22Rv1 (cell line): ENCODE data around the gene CFAP206.

Experiments used
- H3K27ac ChIP-seq: fragments of 450-650 bp; 2 replicates; pipeline ENCODE4 v1.5.1; 2017
- ZFX ChIP-seq: fragments of 450-650 bp; IDR thresholded peaks from 2 replicates; pipeline ENCODE4 v1.6.1; 2017; ENCODE audit warnings: antibody characterized with exemption, borderline replicate concordance
- TF ChIP-seq, protein P1 (sequence below): fragments of 450-650 bp; IDR thresholded peaks from 2 replicates; pipeline ENCODE4 v1.5.1; 2017; ENCODE audit warnings: mild to moderate bottlenecking

The CFAP206 gene

DNA sequence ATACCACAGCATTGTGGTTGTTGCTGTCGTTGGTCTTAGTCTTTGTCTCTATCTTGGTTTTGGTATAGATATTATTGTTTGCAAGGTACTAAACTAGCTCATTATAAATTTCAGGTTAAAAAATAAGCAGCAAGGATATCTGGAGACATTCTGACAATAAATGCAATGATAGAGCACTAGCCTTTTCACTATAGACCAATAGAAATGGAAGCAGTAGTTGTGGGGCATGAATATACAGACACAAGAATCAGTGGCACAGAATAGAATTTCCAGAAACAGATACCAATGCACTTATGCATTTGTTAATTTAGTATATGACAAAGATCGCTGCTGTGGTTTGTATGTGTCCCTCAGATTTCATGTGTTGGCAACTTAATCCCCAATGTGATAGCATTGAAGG lies 31.1 kb upstream of the CFAP206 start:
- no peak for TF ChIP-seq ZFX
- TF ChIP-seq, protein P1, sequence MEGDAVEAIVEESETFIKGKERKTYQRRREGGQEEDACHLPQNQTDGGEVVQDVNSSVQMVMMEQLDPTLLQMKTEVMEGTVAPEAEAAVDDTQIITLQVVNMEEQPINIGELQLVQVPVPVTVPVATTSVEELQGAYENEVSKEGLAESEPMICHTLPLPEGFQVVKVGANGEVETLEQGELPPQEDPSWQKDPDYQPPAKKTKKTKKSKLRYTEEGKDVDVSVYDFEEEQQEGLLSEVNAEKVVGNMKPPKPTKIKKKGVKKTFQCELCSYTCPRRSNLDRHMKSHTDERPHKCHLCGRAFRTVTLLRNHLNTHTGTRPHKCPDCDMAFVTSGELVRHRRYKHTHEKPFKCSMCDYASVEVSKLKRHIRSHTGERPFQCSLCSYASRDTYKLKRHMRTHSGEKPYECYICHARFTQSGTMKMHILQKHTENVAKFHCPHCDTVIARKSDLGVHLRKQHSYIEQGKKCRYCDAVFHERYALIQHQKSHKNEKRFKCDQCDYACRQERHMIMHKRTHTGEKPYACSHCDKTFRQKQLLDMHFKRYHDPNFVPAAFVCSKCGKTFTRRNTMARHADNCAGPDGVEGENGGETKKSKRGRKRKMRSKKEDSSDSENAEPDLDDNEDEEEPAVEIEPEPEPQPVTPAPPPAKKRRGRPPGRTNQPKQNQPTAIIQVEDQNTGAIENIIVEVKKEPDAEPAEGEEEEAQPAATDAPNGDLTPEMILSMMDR, result no peak
- H3K27ac ChIP-seq, result no peak overlapping the region

DNA sequence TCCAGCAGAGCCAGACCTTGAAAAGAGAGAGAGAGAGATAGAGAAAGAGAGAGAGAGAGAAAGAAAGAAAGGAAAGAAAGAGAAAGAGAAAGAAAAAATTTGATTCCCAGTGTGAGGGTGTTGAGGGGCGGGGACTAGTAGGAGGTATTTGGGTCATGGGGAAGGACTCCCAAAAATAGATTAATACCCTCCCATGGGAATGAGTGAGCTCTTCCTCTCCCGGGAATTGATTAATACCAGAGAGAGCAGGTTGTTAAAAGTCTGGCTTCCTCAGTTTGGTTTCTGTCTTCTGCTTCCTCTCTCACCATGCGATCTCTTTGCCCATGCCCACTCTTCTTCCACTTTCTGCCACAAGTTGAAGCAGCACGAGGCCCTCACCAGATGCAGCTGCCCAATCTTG lies 28.8 kb upstream of the CFAP206 start:
- no peak for TF ChIP-seq ZFX
- TF ChIP-seq, protein P1, result no peak
- no peak overlapping the region for H3K27ac ChIP-seq

DNA sequence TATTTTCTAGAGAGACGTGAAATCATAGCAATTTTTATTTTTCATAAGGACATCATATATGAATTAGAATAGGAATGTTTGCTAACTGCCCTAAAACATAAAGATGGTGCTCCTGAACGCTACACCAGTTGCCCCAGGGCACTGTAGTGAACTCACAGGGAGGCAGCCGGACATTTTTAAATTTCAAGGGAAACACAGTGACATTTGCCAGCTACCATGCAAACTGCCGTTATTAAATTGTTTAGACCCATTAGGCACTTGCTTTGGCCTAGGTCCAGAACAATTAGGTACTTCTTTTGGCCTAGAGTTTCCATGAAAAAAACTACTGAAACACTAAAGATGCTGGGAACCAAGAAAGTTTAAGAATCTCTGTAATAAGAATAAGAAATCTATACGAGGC lies 24.9 kb upstream of the CFAP206 start:
- H3K27ac ChIP-seq, result no peak overlapping the region
- TF ChIP-seq, protein P1, result no peak
- no peak for TF ChIP-seq ZFX

DNA sequence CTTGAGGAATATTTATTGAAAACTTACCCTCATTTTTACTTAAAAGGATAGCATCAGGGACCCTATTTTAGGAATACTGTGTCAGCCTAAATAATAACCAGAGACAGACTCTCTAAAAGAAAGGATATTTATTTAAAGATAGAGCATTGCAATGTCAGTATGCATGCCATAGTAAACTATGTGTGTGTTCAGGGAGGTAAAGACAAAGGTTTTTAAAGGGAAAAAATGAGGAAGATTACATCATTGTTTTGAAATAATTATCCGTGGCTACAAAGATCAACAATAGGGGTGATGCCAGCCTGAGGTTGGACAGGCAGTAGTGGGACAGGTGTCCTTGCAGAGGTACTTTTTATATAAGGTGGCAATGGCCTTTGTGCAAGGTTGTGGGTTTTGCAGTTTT lies 23.7 kb upstream of the CFAP206 start:
- TF ChIP-seq ZFX, result no peak
- TF ChIP-seq, protein P1, result no peak

DNA sequence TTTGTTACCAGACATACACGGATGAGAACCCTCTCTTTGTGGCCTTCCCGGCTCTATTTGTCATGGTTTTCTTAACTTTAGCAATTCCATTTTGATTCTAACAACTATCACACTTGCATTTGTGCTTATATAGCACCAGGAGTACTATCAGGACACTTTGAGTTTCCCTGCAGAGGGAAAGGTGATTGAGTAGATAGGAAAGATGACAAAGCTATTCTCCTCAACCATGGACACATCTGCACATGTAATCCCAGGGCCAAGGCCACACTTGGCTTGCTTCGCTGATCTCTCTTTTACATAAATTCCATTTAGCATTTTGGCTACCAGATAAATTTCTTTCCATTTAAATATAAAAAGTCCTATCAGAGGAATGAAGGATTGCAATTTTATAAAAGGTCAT lies 23.3 kb upstream of the CFAP206 start:
- no peak overlapping the region for H3K27ac ChIP-seq
- TF ChIP-seq ZFX, result no peak
- TF ChIP-seq, protein P1, result no peak

More for the DNA sequence above, 23.7 kb upstream of the CFAP206 start:
- H3K27ac ChIP-seq, result no peak overlapping the region

DNA sequence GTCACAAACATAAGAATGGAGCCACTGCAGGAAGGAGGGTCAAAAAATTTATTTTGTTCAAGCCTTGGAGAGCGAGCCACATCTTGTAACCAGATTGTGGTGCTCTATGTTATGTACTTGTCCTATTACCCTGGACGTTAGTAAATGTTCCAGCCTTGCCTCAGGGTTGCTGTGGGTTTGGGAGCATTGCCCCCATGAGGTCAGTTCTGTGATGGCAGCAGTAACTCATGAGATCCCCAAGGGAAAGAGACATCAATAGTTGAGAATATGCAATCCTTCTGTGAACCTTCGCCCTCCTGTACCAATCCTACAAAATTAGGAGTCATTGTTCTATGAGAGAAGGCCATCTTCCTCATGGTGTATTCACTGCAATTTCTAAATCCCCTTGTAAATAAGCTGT lies 16.4 kb upstream of the CFAP206 start:
- H3K27ac ChIP-seq, result no peak overlapping the region
- TF ChIP-seq, protein P1, result peak; percentile 61
- no peak for TF ChIP-seq ZFX

DNA sequence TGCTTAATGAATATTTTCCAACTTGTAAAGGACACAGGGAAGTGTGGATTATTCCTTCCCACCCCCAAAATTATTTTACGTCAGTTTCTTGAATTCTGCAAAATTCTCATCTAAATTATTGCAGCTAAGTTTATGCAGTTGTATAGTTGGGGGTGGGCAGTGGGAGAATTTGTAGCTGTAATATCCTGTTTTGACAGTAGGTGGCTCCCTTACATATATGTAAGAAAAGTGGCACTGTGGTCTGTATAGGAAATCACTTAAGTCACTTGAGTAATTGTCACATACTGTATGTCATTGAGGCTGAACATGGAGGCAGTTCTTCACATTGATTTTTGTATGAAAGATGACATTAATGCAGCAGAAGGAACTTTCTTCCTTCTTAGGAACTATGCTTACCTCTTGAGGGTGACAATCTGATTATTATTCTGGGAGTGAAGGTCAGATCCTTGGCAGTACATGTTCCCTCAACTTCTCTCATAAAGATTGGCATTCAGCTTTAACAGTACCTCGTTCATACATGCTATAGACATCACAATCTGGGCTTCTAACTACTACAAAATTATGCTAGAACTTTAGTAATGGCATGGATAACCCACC lies 14.6 kb upstream of the CFAP206 start:
- no peak for TF ChIP-seq ZFX
- TF ChIP-seq, protein P1, result peak; percentile 83
- no peak overlapping the region for H3K27ac ChIP-seq
